GM21825 (cell line): Measurements from ENCODE around the gene TAP2.

Source experiments
- ATAC-seq: cut with Tn5 transposase; IDR thresholded peaks from one replicate; pipeline ENCODE4 v1.9.1; 2021; ENCODE audit warnings: mild to moderate bottlenecking, moderate library complexity; ENCODE audit not compliant: unreplicated experiment

The TAP2 gene

GRCh38 chr6:32794510-32794909 is 44.0 kb downstream of the TAP2 start:
- no peak for ATAC-seq

- no peak for ATAC-seq
Observed at GRCh38 chr6:32792901-32793435, 45.6 kb downstream of the TAP2 start.

- ATAC-seq, result no peak
Observed at GRCh38 chr6:32790306-32790705, 48.2 kb downstream of the TAP2 start.
